Glomerular endothelial cell (primary cell): ENCODE data around the gene CENPM. TPM values are rescaled to one million over a fixed set of nuclear protein-coding genes. Genes with fewer than 3 reads are reported as not detected.

Source experiments
- DNase-seq: peaks from one replicate; pipeline ENCODE4 v3.0.0-alpha.2; 2011; ENCODE audit warnings: low read depth, low spot score; ENCODE audit errors: extremely low read depth
- total RNA-seq: library from RNA; depleted of rRNA; stranded (reverse); fragments of >200 nt; gene quantifications from 2 replicates; pipeline ENCODE4 v1.2.3, GENCODE V29; 2015

CENPM gene, protein sequence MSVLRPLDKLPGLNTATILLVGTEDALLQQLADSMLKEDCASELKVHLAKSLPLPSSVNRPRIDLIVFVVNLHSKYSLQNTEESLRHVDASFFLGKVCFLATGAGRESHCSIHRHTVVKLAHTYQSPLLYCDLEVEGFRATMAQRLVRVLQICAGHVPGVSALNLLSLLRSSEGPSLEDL
- 10.2 and 10.4 TPM in 2 replicates for total RNA-seq

DNA sequence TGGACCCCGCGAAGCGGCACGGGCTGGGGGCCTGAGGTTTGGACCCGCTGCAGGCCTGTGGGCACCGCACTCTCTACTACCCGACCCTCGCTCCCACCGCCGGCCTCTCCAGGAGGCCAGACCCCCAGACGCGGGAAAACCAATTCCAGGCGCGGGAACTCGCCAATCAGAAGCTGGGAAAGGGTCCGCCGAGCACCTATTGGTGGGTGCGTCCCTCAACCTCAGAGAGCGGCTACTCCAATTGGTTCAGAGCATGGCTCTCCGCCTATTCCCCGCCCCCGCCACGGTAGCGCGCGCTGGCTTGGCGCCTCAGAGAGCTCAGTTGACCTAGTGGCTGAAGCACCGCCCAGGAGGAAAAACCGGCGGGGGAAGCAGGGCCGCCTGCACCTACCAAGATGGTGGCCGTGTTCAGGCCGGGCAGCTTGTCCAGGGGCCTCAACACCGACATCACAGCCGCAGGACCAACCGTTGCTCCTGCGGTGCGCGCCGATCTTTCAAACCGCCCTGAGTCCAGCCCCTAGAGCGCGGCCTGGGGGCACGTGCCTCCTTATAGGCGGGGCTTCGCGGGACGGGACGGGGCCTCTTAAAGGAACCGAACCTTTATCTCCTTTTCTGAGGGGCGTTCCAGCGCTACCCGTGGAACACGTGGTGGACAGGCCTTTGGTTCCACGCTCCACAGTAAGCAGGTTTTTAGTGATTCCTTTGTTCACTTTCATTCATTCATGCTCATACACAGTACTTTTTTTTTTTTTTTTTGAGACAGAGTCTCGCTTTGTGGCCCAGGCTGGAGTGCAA lies at the start of gene CENPM:
Gene CENPM (minus strand): TSS at position 524 of the 795 bp plus-strand sequence. CDS start 76 bp downstream, at position 448.
- DNase-seq, result no peak

- no peak for DNase-seq
Observed at GRCh38 chr22:41995211-41995610, 48.3 kb upstream of the CENPM start.

GRCh38 chr22:41992496-41992895 lies 45.5 kb upstream of the CENPM start:
- no peak for DNase-seq

DNA sequence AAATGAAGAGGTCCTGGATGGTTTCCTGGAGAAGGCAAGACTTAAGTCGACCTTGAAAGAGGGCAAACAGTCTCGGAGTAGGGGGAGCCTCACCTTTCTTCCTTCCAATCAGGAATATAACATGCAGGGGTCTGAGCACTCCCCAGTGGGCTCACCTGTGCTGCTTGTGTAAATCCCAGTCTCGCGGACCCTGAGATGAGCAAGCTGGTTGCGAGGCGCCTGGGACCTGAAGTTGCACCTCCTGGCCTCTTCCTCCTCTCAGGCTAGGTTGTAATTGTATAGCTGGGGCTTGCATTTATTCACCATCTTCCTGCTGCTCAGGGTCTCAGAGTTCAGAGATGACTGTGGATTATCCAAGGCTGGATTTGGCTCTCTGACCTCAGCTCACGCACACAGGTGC lies 44.2 kb upstream of the CENPM start:
- no peak for DNase-seq

DNA sequence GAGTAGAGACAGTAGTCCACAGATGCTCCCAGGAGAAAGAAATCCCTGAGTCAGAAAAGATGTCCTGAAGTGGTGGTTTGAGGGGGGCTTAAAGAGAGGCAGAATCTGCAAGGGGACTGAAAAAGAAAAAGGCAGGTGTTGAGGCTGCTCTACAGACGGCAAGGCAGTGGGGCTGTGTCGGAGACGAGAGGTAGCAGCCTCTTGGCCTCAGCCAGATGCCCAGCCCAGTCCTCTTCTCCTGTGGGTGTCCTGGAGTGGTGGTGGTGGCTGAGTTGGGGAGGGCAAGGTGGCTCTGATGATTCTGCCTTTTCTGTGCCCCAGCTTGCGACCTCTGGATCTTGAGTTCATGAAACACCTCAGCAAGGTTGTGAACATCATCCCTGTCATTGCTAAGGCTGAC lies 42.3 kb upstream of the CENPM start:
- DNase-seq, result no peak

DNA sequence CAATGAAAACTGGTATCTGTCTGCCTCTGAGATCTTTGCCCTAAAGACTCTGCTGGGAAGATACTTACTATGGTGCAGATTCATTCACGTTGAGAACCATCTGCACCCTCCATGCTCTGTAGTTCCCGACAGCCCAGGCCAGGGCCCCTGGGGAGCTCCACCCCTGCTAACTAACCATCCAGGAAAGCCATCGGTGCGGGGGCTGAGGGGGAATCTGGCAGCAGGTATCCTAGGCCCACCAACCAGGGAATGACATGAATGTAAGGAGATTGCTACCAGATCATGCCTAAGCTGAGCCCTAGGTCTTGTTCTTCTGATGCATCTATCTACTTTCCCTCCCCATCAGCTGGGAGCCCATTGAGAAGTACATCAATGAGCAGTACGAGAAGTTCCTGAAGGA lies 40.3 kb upstream of the CENPM start:
- no peak for DNase-seq

DNA sequence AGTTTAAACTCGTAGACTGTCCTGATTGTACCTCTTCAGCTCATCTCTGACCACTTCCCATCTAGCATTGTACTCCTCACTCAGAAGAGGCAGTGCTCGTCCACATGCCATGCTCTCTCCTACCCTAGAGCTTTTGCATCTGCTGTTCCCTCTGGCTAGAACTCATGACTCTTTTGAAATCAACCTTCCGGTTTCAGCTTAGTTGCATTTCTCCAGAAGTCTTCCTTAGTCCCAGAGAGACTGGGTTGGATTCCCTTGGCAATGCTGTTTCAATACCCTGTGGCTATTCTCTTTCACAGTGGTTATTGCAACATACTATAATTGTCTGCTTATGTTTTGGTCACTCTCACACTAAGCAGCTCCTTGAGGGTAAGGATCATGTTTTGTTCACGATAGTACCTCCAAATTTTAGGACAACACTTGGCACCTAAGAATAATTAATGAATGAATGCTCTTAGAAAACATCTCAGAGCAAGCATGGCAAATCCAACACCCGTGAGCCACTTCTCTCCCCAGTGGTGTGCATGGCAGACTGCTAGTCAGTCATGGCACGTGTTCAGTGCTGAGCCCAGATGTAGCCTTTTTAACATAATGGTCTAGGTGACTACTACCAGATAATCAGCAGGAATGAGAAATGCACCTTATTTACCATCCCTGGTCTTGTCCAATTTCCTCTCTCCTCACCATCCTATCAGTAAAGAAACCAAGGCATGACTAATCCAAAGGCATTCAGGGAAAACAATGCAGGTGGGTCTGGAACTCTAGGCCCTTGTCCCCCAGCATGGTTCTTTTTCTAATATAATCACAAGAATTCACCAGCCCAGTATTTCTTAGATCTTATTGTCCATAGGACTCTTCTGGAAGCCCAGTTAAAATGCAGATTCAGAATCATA lies 36.8 kb upstream of the CENPM start:
- DNase-seq, result no peak

DNA sequence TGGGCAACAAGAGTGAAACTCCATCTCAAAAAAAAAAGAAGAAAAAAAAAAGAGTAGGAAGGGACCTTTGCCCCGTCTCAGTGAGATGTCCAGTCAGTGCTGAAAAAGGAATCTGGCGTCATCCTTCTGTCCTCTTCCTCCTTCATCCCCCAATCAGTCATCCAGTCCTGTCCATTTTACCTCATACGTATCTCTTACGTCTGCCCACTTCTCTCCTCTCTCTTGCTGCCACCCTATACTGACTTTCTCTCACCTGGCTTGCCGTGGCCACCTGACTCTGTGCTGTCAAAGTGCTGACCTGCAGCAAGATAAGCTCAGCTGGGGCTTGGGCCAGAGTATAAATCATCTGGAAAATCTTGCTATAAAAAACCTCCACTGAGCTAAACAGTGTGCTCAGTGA lies 35.9 kb upstream of the CENPM start:
- DNase-seq, result no peak

DNA sequence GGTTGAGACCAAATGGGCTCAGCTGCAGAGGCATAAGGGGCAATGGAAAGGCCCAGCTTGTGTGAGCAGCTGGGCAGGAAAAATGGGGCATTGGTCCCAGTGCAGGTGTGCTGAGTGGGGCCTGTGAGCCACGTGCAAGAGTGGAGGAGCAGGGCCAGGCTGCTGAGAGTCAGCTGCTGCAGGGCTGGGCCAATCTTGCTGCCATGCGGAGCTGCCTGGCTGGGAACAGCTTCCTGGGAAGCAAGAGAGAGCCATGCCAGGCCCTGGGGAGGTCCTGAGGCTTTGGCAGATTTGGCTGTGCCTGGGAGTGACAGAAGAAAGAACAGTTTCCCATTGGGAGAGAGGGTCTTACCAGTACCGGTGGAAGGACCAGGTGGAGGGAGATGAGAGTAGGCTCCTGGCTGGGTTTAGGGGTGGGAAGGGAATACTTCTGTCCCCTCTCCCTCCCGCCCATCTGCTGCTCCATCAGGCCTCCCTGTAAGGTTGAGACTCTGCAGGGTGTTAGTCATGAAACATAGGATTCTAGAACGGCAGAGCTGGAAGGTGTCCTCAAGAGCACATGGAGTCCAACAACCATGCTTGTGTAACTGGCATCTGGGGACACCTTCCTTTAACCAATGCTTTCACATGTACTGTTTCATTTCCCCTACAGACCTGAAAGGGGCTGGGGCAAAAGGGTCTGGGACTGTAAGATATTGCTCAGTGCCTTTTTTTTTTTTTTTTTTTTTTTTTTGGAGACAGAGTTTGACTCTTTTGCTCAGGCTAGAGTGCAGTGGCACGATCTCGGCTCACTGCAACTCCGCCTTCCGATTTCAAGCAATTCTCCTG lies 32.7 kb upstream of the CENPM start:
- no peak for DNase-seq

DNA sequence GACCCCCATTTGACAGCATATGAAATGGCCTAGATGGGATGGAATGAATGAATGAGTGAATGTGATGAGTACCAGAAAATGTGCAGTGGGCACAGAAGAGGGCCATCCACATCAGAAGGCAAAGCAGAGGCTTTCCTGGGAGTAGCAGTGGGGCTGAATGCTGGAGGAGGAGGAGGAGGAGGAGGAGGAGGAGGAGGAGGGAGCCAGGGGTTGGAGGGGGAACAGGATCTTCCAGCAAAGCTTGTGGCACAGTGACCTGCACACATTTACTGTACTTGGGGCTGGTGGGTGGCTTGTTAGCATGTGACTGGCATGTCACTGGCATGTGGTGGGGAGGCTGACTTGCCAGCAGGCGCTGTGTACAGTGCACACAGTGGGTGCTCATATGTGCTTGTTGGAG lies 31.8 kb upstream of the CENPM start:
- no peak for DNase-seq

- no peak for DNase-seq
Observed at GRCh38 chr22:41976961-41977566, 30.1 kb upstream of the CENPM start.

GRCh38 chr22:41976070-41976901 lies 29.3 kb upstream of the CENPM start:
- no peak for DNase-seq

GRCh38 chr22:41975299-41976069 lies 28.5 kb upstream of the CENPM start:
- no peak for DNase-seq

GRCh38 chr22:41974691-41975290 lies 27.8 kb upstream of the CENPM start:
- DNase-seq, result no peak

GRCh38 chr22:41971431-41971830 lies 24.5 kb upstream of the CENPM start:
- DNase-seq, result no peak

- DNase-seq, result no peak
Observed at GRCh38 chr22:41970601-41971000, 23.6 kb upstream of the CENPM start.

GRCh38 chr22:41969110-41969646 lies 22.2 kb upstream of the CENPM start, which contains the start of gene SEPTIN3:
Gene SEPTIN3, plus strand, starts transcription at chr22:41969443. Its CDS starts 2,050 bp downstream, at chr22:41971493.
- DNase-seq, result no peak

DNA sequence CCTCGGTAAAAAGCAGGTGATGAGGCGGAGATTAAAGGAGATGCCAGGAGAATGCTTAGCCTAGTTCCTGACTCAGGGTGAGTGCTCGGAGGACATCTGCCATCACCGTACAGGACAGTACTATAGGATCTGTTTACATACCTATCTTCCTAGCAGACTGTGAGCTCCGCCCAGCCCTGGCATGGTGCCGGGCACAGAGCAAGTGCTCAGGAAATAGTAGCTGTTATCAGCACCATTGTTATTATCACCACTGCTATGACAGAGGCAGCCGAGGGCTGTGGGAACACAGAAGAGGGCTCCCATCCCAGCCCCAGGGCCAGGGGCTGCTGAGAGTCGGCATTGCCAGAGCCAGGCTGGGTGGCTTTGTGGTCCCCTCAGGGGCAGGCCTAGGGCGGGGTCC lies 21.6 kb upstream of the CENPM start:
- DNase-seq, result no peak
